ENCODE results near the gene CCDC178. TPM values are rescaled to one million over a fixed set of nuclear protein-coding genes. Genes with fewer than 3 reads are reported as not detected.

Gene CCDC178
- polyA plus RNA-seq, 2 of the 4 experiments (the other 2 are of a cell fraction), result 0.06 TPM; not detected in 1

DNA sequence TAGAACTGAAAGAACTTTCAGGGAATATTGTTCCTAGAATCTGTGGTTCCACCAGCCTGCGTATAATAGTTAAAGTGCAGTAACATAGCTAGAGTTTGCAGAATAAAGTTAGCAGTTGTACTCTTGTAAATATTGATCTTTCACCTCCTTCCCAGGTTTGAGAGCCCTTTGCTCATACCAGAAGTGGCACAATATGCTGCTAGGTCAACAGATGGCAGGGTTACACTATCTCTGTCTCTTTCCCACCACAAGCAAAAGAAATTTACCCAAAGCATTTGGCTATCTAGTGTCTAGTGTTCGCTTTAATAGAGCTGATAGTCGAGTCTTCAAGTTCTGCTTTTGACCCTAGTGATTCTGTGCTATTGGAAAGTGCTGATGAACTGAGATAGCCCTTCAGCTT lies 548.7 kb downstream of the CCDC178 start:
- ChIA-PET CTCF (interaction anchor here (1.0 to 1.1 kb wide), 2 partner anchors 39 to 178 kb away, joined by 3 to 4 read pairs; no protein-coding TSS in a partner anchor), POLR2A (no interaction called here)
- Histone ChIP-seq H3K27ac (no peak overlapping the region), H3K4me1 (no peaks in the 10 kb centered on the region), H3K9me3 (no peaks in the 10 kb centered on the region), H3K4me2 (no peak overlapping the region), H3K4me3 (no peak overlapping the region)
- WGBS (ENCODE audit: missing lambda C conversion rate), result 14% methylated on average over 3 of the region's 3 CpGs
- TF ChIP-seq CBX8 (IDR thresholded peaks at IDR 0.05), result no peak
- no peak for TF ChIP-seq EP300 (IDR thresholded peaks at IDR 0.05)
- TF ChIP-seq CHD2 (IDR thresholded peaks at IDR 0.05; ENCODE audit: low read length, partially characterized antibody), result no peak
- no peak for TF ChIP-seq PBX3 (IDR thresholded peaks at IDR 0.05)
- no peak for TF ChIP-seq NPAS2 (CRISPR knock-in tag; IDR thresholded peaks at IDR 0.05; ENCODE audit: borderline replicate concordance)
- no peak for TF ChIP-seq KDM5A (IDR thresholded peaks at IDR 0.05)
- TF ChIP-seq MYC (IDR thresholded peaks at IDR 0.05; ENCODE audit: borderline replicate concordance, low read length), result no peak
- no peak for TF ChIP-seq FOSB (CRISPR knock-in tag; IDR thresholded peaks at IDR 0.05)
- no peak for TF ChIP-seq GATA3 (IDR thresholded peaks at IDR 0.05; ENCODE audit: borderline replicate concordance)
- TF ChIP-seq KDM1A (IDR thresholded peaks at IDR 0.05; ENCODE audit: low read depth), result no peak
- DNase-seq (ENCODE audit: low read depth in 1 of 2, low spot score in 1 of 2), result no peak
- ATAC-seq, result no peak
- no peak for FAIRE-seq

DNA sequence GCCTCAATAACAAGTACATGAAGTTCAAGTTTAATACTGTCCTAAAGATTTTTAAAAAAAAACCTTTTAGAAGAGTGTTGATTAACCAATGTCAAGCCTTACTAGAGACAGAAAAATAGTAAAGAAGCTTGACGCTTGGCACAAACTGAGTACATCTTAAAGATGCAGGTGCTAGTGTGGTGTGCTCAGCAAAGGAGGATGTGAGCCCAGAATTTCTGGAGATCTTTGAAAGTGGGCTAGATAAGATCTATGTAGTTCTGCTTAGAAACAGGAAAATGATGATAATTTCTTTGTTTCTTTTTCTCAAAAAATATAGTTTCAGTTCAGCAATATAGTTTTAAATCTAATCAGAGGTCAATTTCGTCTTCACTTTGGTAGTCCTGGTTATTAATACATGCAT lies 549.4 kb downstream of the CCDC178 start:
- CTCF ChIA-PET, result interaction anchor here (1.1 kb wide), 1 partner anchor 177 kb away, joined by 3 read pairs; no protein-coding TSS in a partner anchor
- WGBS (ENCODE audit: missing lambda C conversion rate), result 13% methylated on average over 2 of the region's 2 CpGs
- no peak overlapping the region for H3K27ac ChIP-seq
- DNase-seq (ENCODE audit: low read depth in 1 of 2, low spot score in 1 of 2), result no peak
- H3K4me1 ChIP-seq, result no peaks in the 10 kb centered on the region
- FAIRE-seq, result no peak
- H3K4me2 ChIP-seq, result no peak overlapping the region
- no peaks in the 10 kb centered on the region for H3K9me3 ChIP-seq
- H3K4me3 ChIP-seq, result no peak overlapping the region
- POLR2A ChIA-PET, result interaction anchor here (0.6 kb wide), 1 partner anchor 737 kb away, joined by 6 read pairs; no protein-coding TSS in a partner anchor
- TF ChIP-seq NPAS2 (CRISPR knock-in tag; IDR thresholded peaks at IDR 0.05; ENCODE audit: borderline replicate concordance) (no peak), SREBF2 (IDR thresholded peaks at IDR 0.05) (no peak), POLR2AphosphoS2 (conservative IDR thresholded peaks at IDR 0.05; ENCODE audit: low read length) (no peak), RAD21 (conservative IDR thresholded peaks at IDR 0.05 in 1 of 2, IDR thresholded peaks at IDR 0.05 in 1 of 2) (no peak), NR3C1 (IDR thresholded peaks at IDR 0.05) (no peak), MAZ (IDR thresholded peaks at IDR 0.05; ENCODE audit: borderline replicate concordance, low read depth, low read length) (no peak), CHD4 (IDR thresholded peaks at IDR 0.05; ENCODE audit: borderline replicate concordance) (no peak), HOXA7 (CRISPR knock-in tag; IDR thresholded peaks at IDR 0.05) (no peak), BCL3 (IDR thresholded peaks at IDR 0.05) (no peak), HES2 (IDR thresholded peaks at IDR 0.05) (no peak), TP53 (CRISPR knock-in tag; IDR thresholded peaks at IDR 0.05) (no peak), KDM5A (IDR thresholded peaks at IDR 0.05) (no peak), FOSB (CRISPR knock-in tag; IDR thresholded peaks at IDR 0.05) (no peak), CHD2 (IDR thresholded peaks at IDR 0.05; ENCODE audit: low read length, partially characterized antibody) (no peak)
- TF ChIP-seq, protein P1, sequence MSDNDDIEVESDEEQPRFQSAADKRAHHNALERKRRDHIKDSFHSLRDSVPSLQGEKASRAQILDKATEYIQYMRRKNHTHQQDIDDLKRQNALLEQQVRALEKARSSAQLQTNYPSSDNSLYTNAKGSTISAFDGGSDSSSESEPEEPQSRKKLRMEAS (IDR thresholded peaks at IDR 0.05), result no peak
- TF ChIP-seq, protein P2, sequence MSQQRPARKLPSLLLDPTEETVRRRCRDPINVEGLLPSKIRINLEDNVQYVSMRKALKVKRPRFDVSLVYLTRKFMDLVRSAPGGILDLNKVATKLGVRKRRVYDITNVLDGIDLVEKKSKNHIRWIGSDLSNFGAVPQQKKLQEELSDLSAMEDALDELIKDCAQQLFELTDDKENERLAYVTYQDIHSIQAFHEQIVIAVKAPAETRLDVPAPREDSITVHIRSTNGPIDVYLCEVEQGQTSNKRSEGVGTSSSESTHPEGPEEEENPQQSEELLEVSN (IDR thresholded peaks at IDR 0.05; ENCODE audit: borderline replicate concordance, low read depth), result no peak
- TF ChIP-seq, protein P3, sequence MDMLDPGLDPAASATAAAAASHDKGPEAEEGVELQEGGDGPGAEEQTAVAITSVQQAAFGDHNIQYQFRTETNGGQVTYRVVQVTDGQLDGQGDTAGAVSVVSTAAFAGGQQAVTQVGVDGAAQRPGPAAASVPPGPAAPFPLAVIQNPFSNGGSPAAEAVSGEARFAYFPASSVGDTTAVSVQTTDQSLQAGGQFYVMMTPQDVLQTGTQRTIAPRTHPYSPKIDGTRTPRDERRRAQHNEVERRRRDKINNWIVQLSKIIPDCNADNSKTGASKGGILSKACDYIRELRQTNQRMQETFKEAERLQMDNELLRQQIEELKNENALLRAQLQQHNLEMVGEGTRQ (IDR thresholded peaks at IDR 0.05), result no peak
- no peak for ATAC-seq
